ENCODE measurements around the gene PTPN14. TPM values are rescaled to one million over a fixed set of nuclear protein-coding genes. Genes with fewer than 3 reads are reported as not detected.

Gene PTPN14
- total and polyA plus RNA-seq, 2 of the 8 experiments (the other 6 are each of a cell fraction or from before 2014, with no cell fraction given): 14.4 to 93.6 TPM

GRCh38 chr1:214341459-214341858, 209.9 kb downstream of the PTPN14 start (continued):
- no peak for TF ChIP-seq MAFK (IDR thresholded peaks at IDR 0.05; ENCODE audit: low read depth, low read length)
- no peak for TF ChIP-seq CBX5 (IDR thresholded peaks at IDR 0.05; ENCODE audit: low read depth, low read length)
- TF ChIP-seq SAP30 (IDR thresholded peaks at IDR 0.05; ENCODE audit: insufficient read depth, insufficient replicate concordance, low read length): no peak
- TF ChIP-seq BRCA1 (IDR thresholded peaks at IDR 0.05; ENCODE audit: low read depth, low read length): no peak
